Measurements from ENCODE around the gene CNTN6. TPM values are rescaled to one million over a fixed set of nuclear protein-coding genes. Genes with fewer than 3 reads are reported as not detected.

The CNTN6 gene
- total and polyA plus RNA-seq, 8 donors: 3.0 to 8.4 (median 6.7) TPM

DNA sequence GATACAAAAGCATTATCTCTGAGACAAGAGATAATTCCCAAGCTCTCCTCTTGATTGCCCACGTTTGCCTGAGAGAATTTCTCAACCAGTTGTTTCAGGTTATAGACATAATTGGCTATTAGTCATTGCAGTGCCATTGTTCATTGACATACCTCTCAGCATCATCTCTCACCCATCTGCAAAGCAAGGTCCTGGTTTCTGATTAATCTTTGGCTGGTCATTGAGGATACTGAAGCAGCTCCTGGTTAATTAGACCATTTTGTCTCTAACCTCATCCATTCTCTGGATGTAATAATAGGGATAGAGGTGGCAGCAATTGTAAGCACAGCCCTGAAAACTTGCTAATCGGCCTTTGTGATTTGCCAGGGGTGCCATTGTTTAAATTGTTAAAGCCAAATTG lies 104.2 kb downstream of the CNTN6 start:
- Histone ChIP-seq H3K27me3 (no peaks in the 10 kb centered on the region), H3K9me3 (peaks cover 0 to 3% of the 10 kb centered on the region in 2 donors), H3K27ac (no peak overlapping the region), H3K36me3 (no peaks in the 10 kb centered on the region), H3K4me1 (peaks cover 0 to 3% of the 10 kb centered on the region in 2 donors), H3K4me3 (no peak overlapping the region)
- ATAC-seq (no peak), DNase-seq (no peak)
- TF ChIP-seq, protein P1, sequence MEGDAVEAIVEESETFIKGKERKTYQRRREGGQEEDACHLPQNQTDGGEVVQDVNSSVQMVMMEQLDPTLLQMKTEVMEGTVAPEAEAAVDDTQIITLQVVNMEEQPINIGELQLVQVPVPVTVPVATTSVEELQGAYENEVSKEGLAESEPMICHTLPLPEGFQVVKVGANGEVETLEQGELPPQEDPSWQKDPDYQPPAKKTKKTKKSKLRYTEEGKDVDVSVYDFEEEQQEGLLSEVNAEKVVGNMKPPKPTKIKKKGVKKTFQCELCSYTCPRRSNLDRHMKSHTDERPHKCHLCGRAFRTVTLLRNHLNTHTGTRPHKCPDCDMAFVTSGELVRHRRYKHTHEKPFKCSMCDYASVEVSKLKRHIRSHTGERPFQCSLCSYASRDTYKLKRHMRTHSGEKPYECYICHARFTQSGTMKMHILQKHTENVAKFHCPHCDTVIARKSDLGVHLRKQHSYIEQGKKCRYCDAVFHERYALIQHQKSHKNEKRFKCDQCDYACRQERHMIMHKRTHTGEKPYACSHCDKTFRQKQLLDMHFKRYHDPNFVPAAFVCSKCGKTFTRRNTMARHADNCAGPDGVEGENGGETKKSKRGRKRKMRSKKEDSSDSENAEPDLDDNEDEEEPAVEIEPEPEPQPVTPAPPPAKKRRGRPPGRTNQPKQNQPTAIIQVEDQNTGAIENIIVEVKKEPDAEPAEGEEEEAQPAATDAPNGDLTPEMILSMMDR (IDR thresholded peaks at IDR 0.05): no peak
- intact Hi-C loops (cut with DNase I): no loop called here

DNA sequence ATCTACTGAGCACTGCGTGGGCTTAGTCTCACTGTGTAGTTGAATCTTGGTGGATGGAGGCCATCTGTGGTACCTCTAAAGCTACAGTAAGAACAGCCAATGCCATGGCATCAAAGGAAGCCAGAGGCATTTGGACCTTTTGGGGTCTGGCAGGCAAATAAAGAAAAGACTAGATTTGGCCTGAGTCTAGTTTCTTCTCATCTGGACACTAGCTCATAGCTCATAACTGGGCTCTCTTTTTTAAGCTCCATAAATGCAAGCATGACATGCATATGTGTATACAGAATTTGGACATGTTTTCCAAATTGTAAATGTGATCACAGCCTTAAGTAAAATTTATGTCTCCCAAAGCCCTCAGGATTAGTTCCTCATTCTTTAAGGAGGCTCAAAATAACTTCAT lies 107.5 kb downstream of the CNTN6 start:
- Histone ChIP-seq H3K27ac (no peak overlapping the region), H3K4me1 (peaks cover 0 to 3% of the 10 kb centered on the region in 2 donors), H3K36me3 (no peaks in the 10 kb centered on the region), H3K4me3 (no peak overlapping the region), H3K27me3 (no peaks in the 10 kb centered on the region), H3K9me3 (peaks cover 0 to 3% of the 10 kb centered on the region in 2 donors)
- ATAC-seq (no peak), DNase-seq (no peak)
- TF ChIP-seq, protein P1 (IDR thresholded peaks at IDR 0.05): no peak
- intact Hi-C loops (cut with DNase I): no loop called here

DNA sequence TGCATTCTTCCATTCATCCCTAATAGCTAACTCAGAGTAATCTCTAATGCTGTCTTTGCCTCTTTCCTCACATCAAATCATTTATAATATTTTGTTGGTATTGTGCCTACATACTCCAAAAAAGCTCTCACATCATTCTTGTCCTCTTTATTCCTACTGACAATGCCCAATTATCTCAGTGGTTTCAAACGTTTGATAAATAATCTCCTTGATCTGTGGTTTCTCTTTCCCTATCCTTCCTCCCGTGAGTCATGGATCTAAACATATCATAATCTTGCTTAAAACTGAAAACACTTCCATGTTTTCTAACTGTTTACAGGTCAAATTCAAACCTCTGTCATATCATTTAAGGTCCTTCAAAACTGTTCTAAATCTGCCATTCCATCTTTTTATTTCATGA lies 115.1 kb downstream of the CNTN6 start:
- no peaks in the 10 kb centered on the region for H3K36me3 ChIP-seq
- no peaks in the 10 kb centered on the region for H3K9me3 ChIP-seq
- DNase-seq (no peak), ATAC-seq (no peak)
- TF ChIP-seq, protein P1 (IDR thresholded peaks at IDR 0.05): no peak
- H3K4me1 ChIP-seq: no peaks in the 10 kb centered on the region
- no peak overlapping the region for H3K27ac ChIP-seq
- H3K27me3 ChIP-seq: no peaks in the 10 kb centered on the region
- intact Hi-C loops (cut with DNase I): no loop called here
- H3K4me3 ChIP-seq: no peak overlapping the region

DNA sequence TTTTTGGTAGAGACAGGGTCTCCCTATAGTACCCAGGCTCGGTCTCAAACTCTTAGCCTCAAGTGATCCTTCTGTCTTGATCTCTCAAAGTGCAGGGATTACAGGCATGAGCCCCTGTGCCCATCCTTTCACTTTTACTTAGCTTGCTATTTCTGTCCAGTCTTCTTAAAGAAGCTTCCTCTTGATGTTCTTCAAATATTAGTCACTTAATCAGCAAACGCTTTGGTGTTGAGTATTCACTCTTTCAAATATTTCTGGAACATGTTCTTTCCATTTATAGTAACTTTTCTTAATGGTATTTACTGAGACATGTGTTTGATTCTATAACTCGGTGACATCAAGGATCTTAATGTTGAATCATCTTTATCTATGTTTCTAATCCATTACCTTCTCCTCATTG lies 122.1 kb downstream of the CNTN6 start:
- DNase-seq (no peak), ATAC-seq (peak; percentile 41)
- no peaks in the 10 kb centered on the region for H3K9me3 ChIP-seq
- no peak overlapping the region for H3K27ac ChIP-seq
- intact Hi-C loops (cut with DNase I): no loop called here
- H3K27me3 ChIP-seq: no peaks in the 10 kb centered on the region
- no peaks in the 10 kb centered on the region for H3K36me3 ChIP-seq
- H3K4me3 ChIP-seq: no peak overlapping the region
- TF ChIP-seq, protein P1 (IDR thresholded peaks at IDR 0.05): no peak
- no peaks in the 10 kb centered on the region for H3K4me1 ChIP-seq

DNA sequence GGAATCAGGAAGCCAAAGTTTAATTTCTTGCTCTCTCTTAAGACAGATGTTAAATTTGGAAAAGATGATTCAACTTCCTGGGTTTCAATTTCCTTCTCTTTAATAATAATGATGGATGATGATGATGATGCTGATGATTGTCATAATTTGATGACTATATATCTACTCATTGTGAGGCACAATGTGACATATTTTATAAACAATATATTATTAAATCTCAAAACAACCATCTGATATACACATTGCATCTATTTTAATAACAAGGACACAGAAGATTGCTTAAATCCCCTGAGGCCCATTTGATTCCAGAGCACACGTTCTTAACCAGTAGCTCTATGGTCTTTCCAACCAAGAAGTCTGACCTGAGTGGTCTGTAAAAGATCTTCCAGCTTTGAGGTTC lies 124.0 kb downstream of the CNTN6 start:
- TF ChIP-seq, protein P1 (IDR thresholded peaks at IDR 0.05): no peak
- Histone ChIP-seq H3K9me3 (no peaks in the 10 kb centered on the region), H3K27me3 (no peaks in the 10 kb centered on the region), H3K36me3 (no peaks in the 10 kb centered on the region), H3K4me1 (no peaks in the 10 kb centered on the region), H3K27ac (no peak overlapping the region), H3K4me3 (no peak overlapping the region)
- intact Hi-C loops (cut with DNase I): no loop called here
- DNase-seq (no peak), ATAC-seq (no peak)
